Fibroblast of villous mesenchyme (primary cell): ENCODE results near the gene CRYGC. TPM values are rescaled to one million over a fixed set of nuclear protein-coding genes. Genes with fewer than 3 reads are reported as not detected.

Source experiments
- DNase-seq: peaks from one replicate; pipeline ENCODE4 v3.0.0-alpha.2; 2010; ENCODE audit warnings: low read depth
- H3K4me3 ChIP-seq: 2 replicates; pipeline ENCODE4 v1.5.1; 2011; ENCODE audit warnings: low read depth, mild to moderate bottlenecking, low read length
- total RNA-seq: library from RNA; depleted of rRNA; stranded (reverse); fragments of >200 nt; gene quantifications from 2 replicates; pipeline ENCODE4 v1.2.3, GENCODE V29; 2012
- TF ChIP-seq, protein P1 (sequence below): IDR thresholded peaks from 2 replicates; pipeline ENCODE4 v1.5.1; 2012; ENCODE audit warnings: low read depth, mild to moderate bottlenecking, low read length; ENCODE audit not compliant: insufficient read depth

Gene CRYGC
- total RNA-seq, 1 donor: not detected

DNA sequence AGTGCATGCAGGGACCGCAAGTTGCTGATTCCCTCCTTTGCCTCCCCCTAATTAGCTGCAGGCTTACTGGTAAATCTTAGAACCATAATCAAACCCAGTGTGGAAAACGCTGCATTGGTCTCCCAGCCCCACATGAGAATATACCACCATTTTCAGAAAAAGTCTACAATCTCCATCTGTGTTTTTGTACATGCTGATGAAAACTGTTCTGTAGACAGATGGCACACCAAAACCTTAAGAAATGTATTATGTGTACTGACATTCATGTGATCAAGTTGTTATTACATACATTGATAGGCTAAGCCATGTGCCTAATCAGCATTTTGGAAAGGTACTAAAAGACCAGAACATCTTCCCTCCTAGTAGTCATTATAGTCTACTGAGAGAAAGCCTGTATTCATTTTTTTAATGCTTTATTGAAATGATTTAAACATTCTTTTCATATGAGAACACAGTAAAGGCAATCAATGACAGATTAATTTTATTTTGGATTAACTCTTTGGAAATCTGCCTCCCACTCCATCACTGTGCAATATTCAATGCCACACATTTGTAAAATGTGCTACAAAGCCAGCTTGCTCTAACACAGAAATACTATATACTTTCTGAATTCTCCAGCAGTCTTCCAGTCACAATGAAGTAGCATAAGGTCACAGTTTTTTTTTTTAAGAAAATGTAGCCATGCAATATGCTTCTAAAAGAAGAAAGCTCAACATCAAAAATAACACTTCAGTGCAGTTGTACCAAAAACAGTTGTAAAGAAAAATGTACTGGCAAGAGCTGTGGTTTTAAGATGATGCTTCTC, 35.5 kb upstream of the CRYGC start:
- no peak for DNase-seq
- TF ChIP-seq, protein P1, sequence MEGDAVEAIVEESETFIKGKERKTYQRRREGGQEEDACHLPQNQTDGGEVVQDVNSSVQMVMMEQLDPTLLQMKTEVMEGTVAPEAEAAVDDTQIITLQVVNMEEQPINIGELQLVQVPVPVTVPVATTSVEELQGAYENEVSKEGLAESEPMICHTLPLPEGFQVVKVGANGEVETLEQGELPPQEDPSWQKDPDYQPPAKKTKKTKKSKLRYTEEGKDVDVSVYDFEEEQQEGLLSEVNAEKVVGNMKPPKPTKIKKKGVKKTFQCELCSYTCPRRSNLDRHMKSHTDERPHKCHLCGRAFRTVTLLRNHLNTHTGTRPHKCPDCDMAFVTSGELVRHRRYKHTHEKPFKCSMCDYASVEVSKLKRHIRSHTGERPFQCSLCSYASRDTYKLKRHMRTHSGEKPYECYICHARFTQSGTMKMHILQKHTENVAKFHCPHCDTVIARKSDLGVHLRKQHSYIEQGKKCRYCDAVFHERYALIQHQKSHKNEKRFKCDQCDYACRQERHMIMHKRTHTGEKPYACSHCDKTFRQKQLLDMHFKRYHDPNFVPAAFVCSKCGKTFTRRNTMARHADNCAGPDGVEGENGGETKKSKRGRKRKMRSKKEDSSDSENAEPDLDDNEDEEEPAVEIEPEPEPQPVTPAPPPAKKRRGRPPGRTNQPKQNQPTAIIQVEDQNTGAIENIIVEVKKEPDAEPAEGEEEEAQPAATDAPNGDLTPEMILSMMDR: no peak
- no peak overlapping the region for H3K4me3 ChIP-seq

DNA sequence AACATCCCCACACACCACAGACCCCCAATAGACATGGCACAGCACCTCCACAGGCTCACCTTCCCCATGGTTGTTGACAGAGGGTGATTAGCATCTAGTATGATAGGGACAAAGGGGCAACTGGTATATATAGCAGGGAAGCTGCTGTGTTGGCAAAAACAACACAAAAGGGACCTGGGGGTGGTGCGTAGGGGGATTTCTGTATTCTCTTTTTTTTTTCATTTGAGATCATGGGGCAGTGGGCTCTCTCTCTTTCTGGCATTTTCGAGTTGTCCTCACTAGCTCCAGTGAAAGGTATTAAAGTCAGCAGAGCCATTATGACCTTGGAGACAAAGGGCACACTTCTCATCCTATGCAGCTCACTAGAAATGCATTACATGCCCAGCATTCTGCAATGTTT, 33.9 kb upstream of the CRYGC start, which contains the start of gene CRYGA:
Gene CRYGA, minus strand, starts transcription at position 101 of the 400 bp plus-strand sequence. Its CDS starts 33 bp downstream, at position 68.
- DNase-seq: no peak
- H3K4me3 ChIP-seq: no peak within 1 kb of the TSS
- TF ChIP-seq, protein P1: no peak

DNA sequence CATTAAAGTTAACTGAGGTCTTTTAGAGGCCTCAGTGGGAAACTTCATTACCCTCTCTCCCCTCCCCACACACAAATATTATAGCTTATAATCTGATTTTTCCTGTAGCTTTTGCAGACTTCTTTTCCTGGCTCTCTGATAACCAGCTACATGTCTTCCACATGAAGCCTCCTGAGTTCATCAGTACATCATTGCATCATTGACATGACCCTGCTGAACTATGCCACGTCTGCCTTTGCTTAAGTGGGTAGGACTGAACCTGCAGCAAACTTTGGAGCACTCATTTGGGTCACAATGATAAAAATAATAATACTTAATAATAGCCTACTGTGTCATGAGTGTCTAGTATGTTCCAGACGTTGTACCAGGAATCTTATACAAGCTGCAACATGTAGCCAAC, 26.8 kb upstream of the CRYGC start:
- TF ChIP-seq, protein P1: no peak
- H3K4me3 ChIP-seq: no peak overlapping the region
- no peak for DNase-seq

DNA sequence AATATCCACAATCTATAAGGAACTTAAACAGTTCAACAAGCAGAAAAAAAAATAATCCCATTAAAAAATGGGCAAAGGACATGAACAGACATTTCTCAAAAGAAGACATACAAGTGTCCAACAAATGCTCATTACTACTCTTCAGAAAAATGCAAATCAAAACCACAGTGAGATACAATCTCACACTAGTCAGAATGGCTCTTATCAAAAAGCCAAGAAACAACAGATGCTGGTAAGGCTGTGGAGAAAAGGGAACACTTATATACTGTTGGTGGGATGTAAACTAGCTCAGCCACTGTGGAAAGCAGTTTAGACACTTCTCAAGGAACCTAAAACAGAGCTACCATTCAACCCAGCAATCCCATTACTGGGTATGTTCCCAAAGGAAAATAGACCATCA, 23.5 kb upstream of the CRYGC start:
- TF ChIP-seq, protein P1: no peak
- DNase-seq: no peak

DNA sequence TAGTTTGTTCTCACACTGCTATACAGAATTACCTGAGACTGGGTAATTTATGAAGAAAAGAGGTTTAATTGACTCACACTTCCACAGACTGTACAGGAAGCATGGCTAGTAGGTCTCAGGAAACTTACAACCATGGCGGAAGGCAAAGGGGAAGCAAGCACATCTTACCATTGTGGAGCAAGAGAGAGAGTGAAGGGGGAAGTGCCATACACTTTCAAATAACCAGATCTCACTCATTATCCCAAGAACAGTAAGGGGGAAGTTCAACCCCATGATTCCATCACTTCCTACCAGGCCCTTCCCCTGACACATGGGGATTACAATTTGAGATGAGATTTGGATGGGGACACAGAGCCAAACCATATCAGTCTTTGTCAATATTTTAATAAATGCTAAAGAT, 21.3 kb upstream of the CRYGC start:
- DNase-seq: no peak
- TF ChIP-seq, protein P1: no peak
- no peak overlapping the region for H3K4me3 ChIP-seq

More for the DNA sequence above, 23.5 kb upstream of the CRYGC start:
- H3K4me3 ChIP-seq: no peak overlapping the region

DNA sequence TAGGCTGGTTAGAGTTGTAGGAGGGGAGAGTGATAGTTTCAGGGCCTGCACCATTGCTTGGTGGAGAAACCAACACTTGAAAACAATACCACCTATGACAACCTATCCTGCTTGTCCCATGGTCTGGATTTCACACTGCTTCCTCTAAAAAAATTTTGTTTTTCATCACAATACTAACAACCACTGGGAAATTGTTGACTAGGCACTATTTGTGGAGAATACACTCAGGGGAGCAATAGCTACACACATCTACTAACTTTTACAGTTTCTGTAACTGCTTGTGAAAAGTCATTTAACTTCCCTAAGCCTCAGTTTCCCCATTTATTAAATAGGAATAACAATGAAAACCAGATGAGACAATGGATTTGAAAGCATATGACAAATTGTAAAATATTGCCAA, 20.5 kb upstream of the CRYGC start:
- DNase-seq: no peak
- TF ChIP-seq, protein P1: no peak
- no peak overlapping the region for H3K4me3 ChIP-seq
